ENCODE data around the gene TEKT3.

TEKT3 gene

GRCh38 chr17:15289285-15290183, 51.9 kb downstream of the TEKT3 start:
- Histone ChIP-seq H3K4me2 (ENCODE audit: low read length) (no peak overlapping the region), H3K27ac (no peak overlapping the region), H3K27me3 (ENCODE audit: control insufficient read depth, insufficient read depth, low read length) (no peaks in the 10 kb centered on the region), H3K9me3 (ENCODE audit: control insufficient read depth, low read length) (no peaks in the 10 kb centered on the region), H3K4me1 (no peaks in the 10 kb centered on the region), H3K4me3 (ENCODE audit: low read depth, low read length) (no peak overlapping the region), H2AFZ (no peak overlapping the region), H3K9ac (no peak overlapping the region), H3K36me3 (ENCODE audit: control insufficient read depth, insufficient read depth, low read length) (no peaks in the 10 kb centered on the region), H3K79me2 (no peaks in the 10 kb centered on the region)
- TF ChIP-seq CTCF (IDR thresholded peaks at IDR 0.05) = no peak

GRCh38 chr17:15288859-15289258, 52.5 kb downstream of the TEKT3 start:
- H3K27me3 ChIP-seq (ENCODE audit: control insufficient read depth, insufficient read depth, low read length) = no peaks in the 10 kb centered on the region

DNA sequence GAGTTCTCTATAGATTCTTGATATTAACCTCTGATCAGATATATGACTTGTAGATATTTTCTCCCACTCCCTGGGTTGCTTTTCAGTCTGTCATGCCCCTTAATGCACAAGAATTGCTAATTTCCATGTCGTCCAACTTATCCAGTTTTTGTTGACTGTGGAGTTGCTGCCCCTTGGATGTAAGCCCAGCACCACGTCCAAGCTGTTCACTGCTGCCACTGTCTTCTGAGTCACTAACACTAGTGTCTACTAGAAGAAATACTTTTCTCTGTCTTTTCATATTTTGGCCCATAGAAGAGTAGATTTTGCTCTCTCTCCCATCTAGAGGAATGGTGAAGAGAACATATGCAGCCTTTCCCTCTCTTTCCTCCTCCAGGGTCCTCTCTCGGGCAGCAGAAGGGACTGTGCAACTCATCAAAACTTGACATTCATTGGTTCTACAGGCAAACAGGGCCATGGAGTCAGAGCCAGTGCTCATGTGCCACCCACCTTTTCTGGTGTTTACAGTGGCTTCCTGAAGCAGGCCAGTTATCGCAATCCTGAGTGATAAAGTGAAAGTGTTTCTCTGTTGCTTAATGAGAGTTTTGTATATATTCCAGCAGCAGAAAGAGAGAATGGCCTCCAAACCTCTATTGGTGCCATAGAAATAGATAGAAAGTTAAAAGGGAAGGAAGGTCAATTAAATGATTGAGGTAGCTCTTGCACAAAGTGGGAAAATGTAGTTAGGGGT, 53.7 kb downstream of the TEKT3 start:
- Histone ChIP-seq H3K4me1 (no peaks in the 10 kb centered on the region), H3K4me2 (ENCODE audit: low read length) (no peak overlapping the region), H3K9ac (no peak overlapping the region), H2AFZ (no peak overlapping the region), H3K4me3 (ENCODE audit: low read depth, low read length) (no peak overlapping the region), H3K27ac (no peak overlapping the region), H3K36me3 (ENCODE audit: control insufficient read depth, insufficient read depth, low read length) (no peaks in the 10 kb centered on the region), H3K27me3 (ENCODE audit: control insufficient read depth, insufficient read depth, low read length) (no peaks in the 10 kb centered on the region), H3K9me3 (ENCODE audit: control insufficient read depth, low read length) (no peaks in the 10 kb centered on the region), H3K79me2 (no peaks in the 10 kb centered on the region)
- TF ChIP-seq CTCF (IDR thresholded peaks at IDR 0.05) = no peak

More at GRCh38 chr17:15288859-15289258, 52.5 kb downstream of the TEKT3 start:
- no peak overlapping the region for H3K4me3 ChIP-seq (ENCODE audit: low read depth, low read length)
- H3K9ac ChIP-seq = no peak overlapping the region
- H3K36me3 ChIP-seq (ENCODE audit: control insufficient read depth, insufficient read depth, low read length) = no peaks in the 10 kb centered on the region
- H3K4me2 ChIP-seq (ENCODE audit: low read length) = no peak overlapping the region
- no peaks in the 10 kb centered on the region for H3K9me3 ChIP-seq (ENCODE audit: control insufficient read depth, low read length)
- H2AFZ ChIP-seq = no peak overlapping the region
- H3K4me1 ChIP-seq = no peaks in the 10 kb centered on the region
- H3K27ac ChIP-seq = no peak overlapping the region
- H3K79me2 ChIP-seq = no peaks in the 10 kb centered on the region
- no peak for TF ChIP-seq CTCF (IDR thresholded peaks at IDR 0.05)

DNA sequence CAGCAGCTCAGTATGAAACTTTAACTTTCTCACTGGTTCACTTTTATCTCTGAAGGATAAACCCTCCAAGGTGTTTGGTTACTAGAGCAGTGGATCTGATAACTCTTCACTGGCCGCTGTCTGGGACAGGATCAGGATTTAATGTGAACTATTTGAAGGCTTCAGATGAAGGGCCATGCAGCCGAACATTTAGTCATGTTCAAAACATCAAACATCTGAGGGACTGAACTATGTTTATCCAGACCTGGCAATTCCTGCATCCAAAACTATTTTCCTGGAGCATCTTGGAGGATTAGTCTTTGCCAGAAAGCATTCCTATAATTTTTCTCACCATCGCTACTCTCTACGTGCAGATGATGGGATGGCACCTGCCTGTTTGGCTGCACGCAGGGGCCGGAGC, 55.9 kb downstream of the TEKT3 start:
- Histone ChIP-seq H3K27ac (no peak overlapping the region), H3K4me1 (no peaks in the 10 kb centered on the region), H3K79me2 (no peaks in the 10 kb centered on the region), H3K27me3 (ENCODE audit: control insufficient read depth, insufficient read depth, low read length) (no peaks in the 10 kb centered on the region), H2AFZ (no peak overlapping the region), H3K36me3 (ENCODE audit: control insufficient read depth, insufficient read depth, low read length) (no peaks in the 10 kb centered on the region), H3K9ac (no peak overlapping the region), H3K9me3 (ENCODE audit: control insufficient read depth, low read length) (no peaks in the 10 kb centered on the region), H3K4me2 (ENCODE audit: low read length) (no peak overlapping the region), H3K4me3 (ENCODE audit: low read depth, low read length) (no peak overlapping the region)
- no peak for TF ChIP-seq CTCF (IDR thresholded peaks at IDR 0.05)
